ACHN (cell line): ENCODE results near the gene SLC35B4.

Experiments
- DNase-seq: peaks from one replicate; pipeline ENCODE4 v3.0.0-alpha.2; 2015
- in situ Hi-C: cut with HindIII; loops from 2 replicates; pipeline ENCODE4 v1.10.0; 2017; ENCODE audit warnings: low sequenced_read_pairs, low pct_ligation_motif_present, low pct_unique_long_range_greater_than_20kb

Gene SLC35B4

GRCh38 chr7:134334408-134334807 lies 17.7 kb upstream of the SLC35B4 start:
- in situ Hi-C loops: no loop called here
- DNase-seq: no peak

DNA sequence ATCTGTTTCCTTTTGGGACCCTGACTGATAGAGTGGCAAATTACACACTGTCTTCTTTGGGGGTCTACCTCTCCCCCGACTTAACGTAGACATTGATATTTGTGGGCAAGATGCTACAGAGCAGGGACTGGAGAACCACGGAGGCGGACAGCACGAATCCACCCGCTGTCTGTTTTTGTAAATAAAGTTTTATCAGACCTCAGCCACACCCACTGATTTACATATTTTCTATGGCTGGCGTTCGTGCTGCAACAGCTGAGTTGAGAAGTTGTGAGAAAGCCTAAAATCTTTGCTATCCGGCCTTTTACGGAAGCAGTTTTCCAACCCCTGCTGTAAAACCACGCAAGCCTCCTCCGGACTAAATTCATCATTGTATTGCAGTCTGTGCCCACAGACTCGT lies 17.2 kb upstream of the SLC35B4 start:
- no peak for DNase-seq
- in situ Hi-C loops: no loop called here

DNA sequence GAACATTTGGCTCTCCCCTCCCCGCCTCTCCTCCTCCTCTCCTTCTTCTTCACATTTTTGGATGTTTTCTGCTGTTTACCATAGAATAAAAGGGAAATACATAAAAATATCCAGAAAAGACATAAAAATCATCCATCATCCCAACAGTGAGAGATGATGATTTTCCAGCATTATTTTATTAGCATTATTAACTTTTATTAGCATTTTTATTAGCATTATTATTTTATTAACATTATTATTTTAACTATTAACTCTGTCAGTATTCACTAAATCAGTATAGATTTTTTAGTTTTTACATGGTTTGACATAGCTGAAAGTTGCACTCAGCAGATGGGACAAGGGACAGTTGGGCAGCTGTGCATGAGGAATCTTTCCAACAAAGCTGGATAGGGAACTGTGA lies 16.2 kb upstream of the SLC35B4 start:
- in situ Hi-C loops: no loop called here

DNA sequence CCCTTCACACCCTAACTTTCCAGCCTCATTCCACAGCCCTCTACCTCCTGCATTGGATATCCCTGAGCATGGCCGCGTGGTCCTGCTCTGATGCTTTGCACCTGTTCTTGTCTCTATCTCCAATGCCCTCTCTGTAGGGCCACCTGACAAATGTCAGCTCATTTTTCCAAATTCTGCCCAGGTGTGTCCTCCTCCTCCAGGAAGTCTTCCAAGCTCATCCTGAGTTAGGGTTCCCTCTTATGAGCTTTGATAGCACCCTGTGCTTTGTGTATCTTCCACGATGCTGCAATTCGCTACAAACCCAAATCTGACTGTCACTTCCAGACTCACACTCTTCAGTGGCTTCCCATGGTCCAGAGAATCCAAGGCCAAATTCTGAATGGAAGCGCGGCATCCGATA lies 14.7 kb upstream of the SLC35B4 start:
- in situ Hi-C loops: no loop called here
- DNase-seq: no peak

More for the DNA sequence above, 16.2 kb upstream of the SLC35B4 start:
- DNase-seq: no peak

- DNase-seq: no peak
- in situ Hi-C loops: no loop called here
These were observed 14.2 kb upstream of the SLC35B4 start for GRCh38 chr7:134330974-134331373.

- no peak for DNase-seq
- in situ Hi-C loops: no loop called here
These were observed 13.1 kb upstream of the SLC35B4 start for GRCh38 chr7:134329614-134330346.

DNA sequence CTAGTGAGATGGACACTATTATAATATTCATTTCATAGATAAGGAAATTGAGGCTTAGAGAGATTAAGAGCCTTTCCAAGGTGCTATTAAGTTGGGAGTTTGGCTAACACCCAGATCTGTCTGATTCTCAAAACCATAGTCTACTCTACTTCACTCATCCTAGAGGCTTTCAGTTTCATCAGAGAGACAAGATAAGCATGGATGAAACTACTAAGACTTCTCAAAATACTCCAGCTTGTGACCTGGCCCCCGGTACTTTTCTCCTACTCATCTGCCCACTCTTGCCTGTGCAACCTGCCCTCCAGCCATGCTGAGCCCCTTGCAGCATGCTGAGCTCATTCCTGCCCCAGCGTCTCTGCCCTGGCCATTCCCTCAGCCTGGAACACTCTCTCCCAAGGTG lies 12.2 kb upstream of the SLC35B4 start:
- in situ Hi-C loops: no loop called here
- no peak for DNase-seq

GRCh38 chr7:134327896-134328295 lies 11.2 kb upstream of the SLC35B4 start:
- in situ Hi-C loops: no loop called here
- DNase-seq: peak; percentile 75

- no peak for DNase-seq
- in situ Hi-C loops: no loop called here
These were observed 7.4 kb upstream of the SLC35B4 start for GRCh38 chr7:134324107-134324506.

GRCh38 chr7:134320201-134320600 lies 3.5 kb upstream of the SLC35B4 start:
- in situ Hi-C loops: no loop called here
- DNase-seq: peak; percentile 60

GRCh38 chr7:134318443-134318842 lies 1.7 kb upstream of the SLC35B4 start:
- in situ Hi-C loops: no loop called here
- DNase-seq: no peak

- in situ Hi-C loops: no loop called here
- DNase-seq: no peak
These were observed 704 bp upstream of the SLC35B4 start for GRCh38 chr7:134317434-134317833.

- in situ Hi-C loops: no loop called here
- peak; percentile 57 for DNase-seq
These were observed 821 bp downstream of the SLC35B4 start for GRCh38 chr7:134315679-134316538.

- in situ Hi-C loops: no loop called here
- DNase-seq: no peak
These were observed 3.2 kb downstream of the SLC35B4 start for GRCh38 chr7:134313543-134313942.

DNA sequence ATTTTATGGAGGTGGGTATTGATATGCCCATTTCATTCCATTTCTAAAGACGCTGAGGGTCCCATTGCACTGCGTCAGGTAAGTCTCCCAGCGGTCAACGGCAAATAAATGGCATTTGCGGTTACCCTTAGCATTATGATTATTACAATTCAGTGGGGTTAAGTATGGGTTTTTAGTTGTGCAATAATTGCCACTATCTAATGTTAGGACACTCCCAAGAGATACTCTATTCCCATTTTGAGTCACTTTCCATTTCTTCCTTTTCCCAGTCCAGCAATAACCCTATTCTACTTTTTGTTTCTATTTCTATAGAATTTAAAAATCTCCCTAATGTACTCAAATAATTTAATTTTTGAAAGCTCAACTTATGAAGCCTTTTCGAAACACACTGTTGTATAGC lies 4.0 kb downstream of the SLC35B4 start:
- in situ Hi-C loops: no loop called here
- no peak for DNase-seq

DNA sequence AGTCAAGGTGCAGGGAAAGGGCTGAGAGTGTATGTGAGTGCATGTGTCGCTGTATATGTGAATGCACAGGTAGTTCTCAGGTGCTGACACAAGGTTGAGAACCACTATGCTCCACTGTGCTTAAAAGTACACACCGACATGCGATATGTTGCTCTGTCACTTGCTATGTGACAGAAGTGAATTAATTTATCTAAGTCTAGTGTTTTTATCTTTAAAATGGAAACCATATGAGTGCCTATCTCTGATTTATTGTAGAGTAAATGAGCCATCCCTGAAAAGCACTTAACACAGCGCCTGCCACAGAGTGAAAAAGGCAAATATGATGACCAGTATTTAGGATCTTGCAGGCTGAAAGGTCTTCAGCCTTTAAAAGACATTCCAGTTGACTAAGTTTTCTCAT lies 4.9 kb downstream of the SLC35B4 start:
- DNase-seq: no peak
- in situ Hi-C loops: no loop called here

GRCh38 chr7:134308548-134308947 lies 8.2 kb downstream of the SLC35B4 start:
- no peak for DNase-seq
- in situ Hi-C loops: no loop called here

GRCh38 chr7:134307320-134307719 lies 9.4 kb downstream of the SLC35B4 start:
- in situ Hi-C loops: no loop called here
- DNase-seq: no peak

GRCh38 chr7:134302120-134302519 lies 14.6 kb downstream of the SLC35B4 start:
- DNase-seq: no peak
- in situ Hi-C loops: no loop called here

DNA sequence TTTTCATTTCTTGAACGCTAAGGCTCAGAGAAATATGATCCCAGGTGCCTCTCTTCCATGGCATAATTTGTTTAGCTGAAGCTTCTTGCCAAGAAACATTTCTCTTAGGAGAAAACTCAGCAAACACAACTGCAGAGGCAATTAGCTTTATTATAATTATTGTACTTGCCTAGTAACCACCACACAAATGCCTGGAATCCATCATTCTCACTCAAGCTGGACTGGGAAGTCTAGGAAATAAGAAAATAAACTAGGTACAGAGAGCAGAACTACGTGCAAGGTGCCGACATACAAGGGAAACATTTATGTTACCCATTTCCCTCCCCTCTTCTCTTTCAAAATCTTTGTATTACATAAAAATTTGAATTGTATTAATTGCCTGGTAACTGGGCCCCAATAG lies 15.1 kb downstream of the SLC35B4 start:
- in situ Hi-C loops: no loop called here
- DNase-seq: no peak
